Tibial nerve (tissue), 4 donors: ENCODE measurements around the gene TSPAN19. TPM values are rescaled to one million over a fixed set of nuclear protein-coding genes. Genes with fewer than 3 reads are reported as not detected.

Source experiments
- DNase-seq, 2 donors: peaks; one replicate each; pipeline ENCODE4 v3.0.0-alpha.2; 2019; ENCODE audit warnings: low spot score in 2 of 2
- H3K27ac ChIP-seq, 4 donors: fragments of 200-600 bp; sonication (generic) in 3 of 4; one replicate each; pipeline ENCODE4 v1.5.1; 2017 to 2019; ENCODE audit warnings: mild to moderate bottlenecking in 1 of 4
- H3K27me3 ChIP-seq, 2 donors: fragments of 200-600 bp; sonication (generic) in 1 of 2; one replicate each; pipeline versions ENCODE4 v1.5.1 to v1.6.0; 2017 to 2019
- H3K36me3 ChIP-seq, 3 donors: fragments of 200-600 bp; sonication (generic); one replicate each; pipeline ENCODE4 v1.5.1; 2018 to 2019
- H3K4me1 ChIP-seq, 4 donors: fragments of 200-600 bp; sonication (generic) in 3 of 4; one replicate each; pipeline ENCODE4 v1.5.1; 2017 to 2019
- H3K4me3 ChIP-seq, 4 donors: fragments of 200-600 bp; sonication (generic) in 3 of 4; one replicate each; pipeline ENCODE4 v1.5.1; 2017 to 2019; ENCODE audit warnings: mild to moderate bottlenecking in 1 of 4, moderate library complexity in 1 of 4
- H3K9me3 ChIP-seq, 4 donors: fragments of 200-600 bp; sonication (generic) in 3 of 4; one replicate each; pipeline ENCODE4 v1.5.1; 2017 to 2019
- EP300 ChIP-seq, 2 donors: sonication (generic); formaldehyde crosslinking; IDR thresholded peaks; one replicate each; pipeline ENCODE4 v1.6.1; 2017; ENCODE audit warnings: antibody characterized with exemption in 2 of 2, mild to moderate bottlenecking in 1 of 2
- POLR2A ChIP-seq, 2 donors: fragments of 450-650 bp; IDR thresholded peaks; one replicate each; pipeline ENCODE4 v1.6.1; 2017; ENCODE audit warnings: antibody characterized with exemption in 2 of 2, mild to moderate bottlenecking in 2 of 2, moderate library complexity in 2 of 2
- WGBS, 2 donors: methylation state at CpG; one replicate each; pipeline ENCODE4 v1.1.5; 2018; 5-methylcytosine and 5-hydroxymethylcytosine counted together
- total RNA-seq, 4 donors: library from RNA; depleted of rRNA; stranded (reverse); fragments of >200 nt; gene quantifications; one replicate each; pipeline ENCODE4 v1.1.0, GENCODE V29; 2016
- TF ChIP-seq, protein P1 (sequence below), 5 experiments: fragments of 200-600 bp in 3 of 5; fragments of 450-650 bp in 2 of 5; sonication (generic) in 3 of 5; IDR thresholded peaks; one replicate each; pipeline ENCODE4 v1.5.1; 2016 to 2019; ENCODE audit warnings: antibody characterized with exemption in 5 of 5, mild to moderate bottlenecking in 3 of 5, moderate library complexity in 2 of 5

Gene TSPAN19
- total RNA-seq = 1 to 10 TPM in 1 of 4 donors, under 1 TPM in 1, not detected in 2; 0.22 to 2.2 TPM

DNA sequence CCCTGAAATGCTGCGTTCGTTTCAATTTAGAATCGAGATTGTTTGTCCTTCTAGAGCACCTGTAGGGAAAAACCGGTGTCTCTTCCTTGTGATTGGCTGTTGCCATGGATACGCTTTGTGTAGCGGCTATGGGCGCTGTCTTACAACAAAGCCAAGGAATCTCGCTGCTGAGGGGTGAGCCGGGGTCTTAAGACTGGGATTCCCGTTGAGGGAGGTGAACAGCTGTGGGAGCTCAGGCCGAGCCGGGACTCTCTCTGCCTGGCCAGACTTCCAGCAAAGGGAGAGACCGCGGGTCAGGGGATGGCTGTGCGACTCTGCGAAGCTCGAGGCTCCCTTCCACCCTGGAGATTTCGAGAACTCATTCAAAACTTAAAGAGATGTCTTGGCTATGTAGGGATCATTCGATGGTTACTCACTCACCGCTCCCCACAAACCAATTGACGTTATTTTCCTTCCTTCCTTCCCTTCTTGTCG, at the start of gene TSPAN19, which contains the start of gene LRRIQ1:
TSS of gene TSPAN19 (minus strand) at position 44 of the 474 bp plus-strand sequence. CDS start 6,331 bp downstream, outside the sequence.
TSS of gene LRRIQ1 (plus strand) at position 118 of the 474 bp plus-strand sequence. CDS start 1,826 bp downstream, outside the sequence.
- peak; percentile 23 to 80 for DNase-seq
- no peaks in the 10 kb centered on the region for H3K36me3 ChIP-seq
- peak within 1 kb of the TSS; percentile 31 to 64 (median 42) for H3K4me3 ChIP-seq
- WGBS, 2 donors = 1 to 3% methylated on average over 22 of the region's 22 CpGs
- H3K9me3 ChIP-seq = no peaks in the 10 kb centered on the region
- H3K27me3 ChIP-seq = no peaks in the 10 kb centered on the region
- TF ChIP-seq EP300 (IDR thresholded peaks at IDR 0.05) (peak in 1 of 2 donors; percentile 26), POLR2A (IDR thresholded peaks at IDR 0.05) (no peak)
- TF ChIP-seq, protein P1, sequence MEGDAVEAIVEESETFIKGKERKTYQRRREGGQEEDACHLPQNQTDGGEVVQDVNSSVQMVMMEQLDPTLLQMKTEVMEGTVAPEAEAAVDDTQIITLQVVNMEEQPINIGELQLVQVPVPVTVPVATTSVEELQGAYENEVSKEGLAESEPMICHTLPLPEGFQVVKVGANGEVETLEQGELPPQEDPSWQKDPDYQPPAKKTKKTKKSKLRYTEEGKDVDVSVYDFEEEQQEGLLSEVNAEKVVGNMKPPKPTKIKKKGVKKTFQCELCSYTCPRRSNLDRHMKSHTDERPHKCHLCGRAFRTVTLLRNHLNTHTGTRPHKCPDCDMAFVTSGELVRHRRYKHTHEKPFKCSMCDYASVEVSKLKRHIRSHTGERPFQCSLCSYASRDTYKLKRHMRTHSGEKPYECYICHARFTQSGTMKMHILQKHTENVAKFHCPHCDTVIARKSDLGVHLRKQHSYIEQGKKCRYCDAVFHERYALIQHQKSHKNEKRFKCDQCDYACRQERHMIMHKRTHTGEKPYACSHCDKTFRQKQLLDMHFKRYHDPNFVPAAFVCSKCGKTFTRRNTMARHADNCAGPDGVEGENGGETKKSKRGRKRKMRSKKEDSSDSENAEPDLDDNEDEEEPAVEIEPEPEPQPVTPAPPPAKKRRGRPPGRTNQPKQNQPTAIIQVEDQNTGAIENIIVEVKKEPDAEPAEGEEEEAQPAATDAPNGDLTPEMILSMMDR (IDR thresholded peaks at IDR 0.05) = no peak
- peak within 1 kb of the TSS in 1 of 4 donors; percentile 38 for H3K27ac ChIP-seq
- peaks cover 0 to 10% (median 0%) of the 10 kb centered on the region in 4 donors for H3K4me1 ChIP-seq

DNA sequence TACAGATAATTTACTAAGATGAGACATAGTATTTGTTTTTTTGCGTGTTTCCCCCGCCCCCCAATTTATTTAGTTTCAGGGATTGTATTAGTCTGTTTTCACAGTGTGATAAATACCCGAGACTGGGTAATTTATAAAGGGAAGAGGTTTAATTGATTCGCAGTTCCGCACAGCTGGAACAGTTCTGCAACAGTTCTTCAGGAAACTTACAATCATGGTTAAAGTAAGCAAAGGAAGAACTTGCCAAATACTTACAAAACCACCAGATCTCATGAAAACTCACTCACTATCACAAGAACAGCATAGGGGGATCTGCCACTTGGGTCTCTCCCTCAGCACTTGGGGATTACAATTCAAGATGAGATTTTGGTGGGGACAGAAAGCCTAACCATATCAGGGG, 49.0 kb upstream of the TSPAN19 start:
- Histone ChIP-seq H3K27me3 (no peaks in the 10 kb centered on the region), H3K27ac (no peak overlapping the region), H3K4me1 (no peaks in the 10 kb centered on the region), H3K9me3 (no peaks in the 10 kb centered on the region), H3K4me3 (no peak overlapping the region), H3K36me3 (no peaks in the 10 kb centered on the region)
- no peak for TF ChIP-seq POLR2A (IDR thresholded peaks at IDR 0.05)
- DNase-seq = no peak
- WGBS, 2 donors = 91% methylated on average over 5 of the region's 5 CpGs

DNA sequence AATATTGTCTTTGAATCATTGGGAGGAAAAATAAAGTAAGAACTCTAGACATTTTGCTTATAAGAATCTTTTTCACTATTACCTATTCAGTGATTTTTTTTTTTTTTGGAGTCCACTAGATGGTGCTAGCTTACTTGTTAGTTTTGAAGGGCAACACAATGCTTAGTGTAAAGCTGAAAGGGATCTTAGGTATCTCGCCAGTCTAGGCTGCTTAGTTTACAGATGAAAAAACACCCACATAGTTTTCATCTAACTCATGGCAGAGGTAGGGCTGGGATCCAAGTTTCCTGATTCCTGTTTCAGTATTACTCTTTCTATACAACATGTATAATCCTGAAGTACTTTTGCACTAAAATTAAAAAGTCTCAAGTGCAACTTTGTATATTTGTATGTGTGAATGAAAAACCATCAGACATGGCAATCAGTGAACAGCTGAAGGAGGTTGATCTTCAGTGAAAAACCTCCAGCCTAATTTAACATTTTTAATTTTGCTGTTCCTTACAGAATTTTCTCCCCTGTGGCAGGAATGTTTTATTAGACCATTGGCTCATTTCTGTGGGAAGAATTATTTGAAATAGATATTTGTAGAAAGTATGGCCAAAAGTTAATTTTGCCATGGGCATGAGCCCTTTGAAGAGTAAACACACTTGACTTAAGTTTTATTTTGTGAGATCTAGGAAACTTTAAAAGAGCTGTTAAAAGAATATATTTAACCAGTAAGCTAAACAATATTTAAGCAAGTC, 40.8 kb upstream of the TSPAN19 start:
- H3K36me3 ChIP-seq = no peaks in the 10 kb centered on the region
- H3K27me3 ChIP-seq = no peaks in the 10 kb centered on the region
- WGBS, 2 donors = 3 to 8% methylated on average over 1 of the region's 1 CpG
- H3K27ac ChIP-seq = no peak overlapping the region
- TF ChIP-seq, protein P1 (IDR thresholded peaks at IDR 0.05) = peak in 2 of 5 experiments; percentile 31 to 32
- TF ChIP-seq POLR2A (IDR thresholded peaks at IDR 0.05) = no peak
- DNase-seq = no peak
- H3K4me3 ChIP-seq = no peak overlapping the region
- H3K4me1 ChIP-seq = no peaks in the 10 kb centered on the region
- H3K9me3 ChIP-seq = no peaks in the 10 kb centered on the region

DNA sequence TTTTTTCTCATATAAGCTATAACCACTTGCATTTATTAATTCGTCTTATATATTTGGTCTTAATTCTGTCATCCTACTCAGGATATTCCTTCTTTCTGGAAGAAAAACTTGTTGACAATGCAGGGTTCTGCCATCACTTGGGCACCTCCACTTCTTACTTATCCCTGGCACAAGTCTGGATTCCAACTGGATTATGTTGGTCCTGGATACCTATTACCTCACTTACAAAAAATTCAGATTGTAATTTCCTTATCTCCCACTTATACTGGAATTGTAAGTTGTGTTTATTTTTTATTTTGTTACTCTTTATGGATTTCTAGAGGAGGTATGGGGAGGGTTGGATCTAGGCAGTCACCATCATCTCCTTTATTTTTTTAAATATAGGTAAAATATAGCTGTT, 36.7 kb upstream of the TSPAN19 start:
- H3K4me1 ChIP-seq = no peaks in the 10 kb centered on the region
- H3K27ac ChIP-seq = no peak overlapping the region
- H3K9me3 ChIP-seq = no peaks in the 10 kb centered on the region
- no peak overlapping the region for H3K4me3 ChIP-seq
- TF ChIP-seq POLR2A (IDR thresholded peaks at IDR 0.05) = no peak
- no peak for TF ChIP-seq EP300 (IDR thresholded peaks at IDR 0.05)
- TF ChIP-seq, protein P1 (IDR thresholded peaks at IDR 0.05) = no peak
- DNase-seq = no peak
- H3K36me3 ChIP-seq = no peaks in the 10 kb centered on the region
- H3K27me3 ChIP-seq = no peaks in the 10 kb centered on the region
- 77 to 97% methylated on average over 1 of the region's 1 CpG for WGBS, 2 donors

DNA sequence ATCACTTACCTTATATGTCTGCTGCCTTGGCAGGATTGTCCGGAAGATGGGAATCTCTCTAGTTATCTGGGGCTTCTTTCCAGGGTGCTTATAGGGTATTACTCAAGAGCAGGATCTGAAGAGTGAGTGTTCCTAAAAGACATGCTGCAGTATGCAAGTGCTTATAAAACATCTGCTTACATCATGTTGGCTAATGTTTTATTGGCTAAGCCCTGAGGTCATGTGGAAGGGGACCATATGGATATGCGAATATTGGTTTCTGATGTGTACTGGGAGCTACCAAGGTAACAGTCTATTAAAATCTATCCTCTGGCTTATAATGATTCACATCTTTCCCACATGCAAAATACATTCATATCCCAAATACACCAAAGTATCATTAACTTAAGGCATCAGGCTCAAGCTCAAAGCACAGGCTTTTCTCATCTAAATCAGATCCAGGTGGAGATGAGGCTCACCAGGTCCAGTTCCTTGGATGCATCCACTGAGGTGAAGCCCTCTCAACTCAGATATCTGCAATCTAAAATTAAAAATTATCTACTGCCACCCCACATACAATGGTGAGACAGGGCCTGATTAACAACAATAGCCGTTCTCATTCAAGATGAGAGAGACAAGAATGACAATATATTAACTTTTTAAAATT, 29.9 kb upstream of the TSPAN19 start:
- H3K4me3 ChIP-seq = no peak overlapping the region
- H3K36me3 ChIP-seq = no peaks in the 10 kb centered on the region
- no peaks in the 10 kb centered on the region for H3K27me3 ChIP-seq
- H3K4me1 ChIP-seq = no peaks in the 10 kb centered on the region
- no peaks in the 10 kb centered on the region for H3K9me3 ChIP-seq
- 76% methylated on average over 3 of the region's 3 CpGs for WGBS, 2 donors
- TF ChIP-seq, protein P1 (IDR thresholded peaks at IDR 0.05) = no peak
- TF ChIP-seq EP300 (IDR thresholded peaks at IDR 0.05) = no peak
- TF ChIP-seq POLR2A (IDR thresholded peaks at IDR 0.05) = no peak
- H3K27ac ChIP-seq = no peak overlapping the region
- no peak for DNase-seq
